H1 (cell line): Measurements from ENCODE around the gene MATN1. TPM values are rescaled to one million over a fixed set of nuclear protein-coding genes. Genes with fewer than 3 reads are reported as not detected.

Experiments used
- CTCF ChIA-PET: fragments of 300-600 bp; sonication (Branson Sonifier 250); formaldehyde crosslinking; loops from one replicate; lab custom pipeline; 2021; ENCODE audit not compliant: partially characterized antibody; lab: Charles Lee
- POLR2A ChIA-PET: fragments of 300-600 bp; sonication (Branson Sonifier 250); formaldehyde crosslinking; loops from one replicate; lab custom pipeline; 2021; ENCODE audit warnings: inconsistent platforms; ENCODE audit not compliant: partially characterized antibody; lab: Charles Lee
- DNase-seq, 2 experiments: peaks; one replicate each; pipeline versions ENCODE4 v3.0.0 to v3.0.0-alpha.2; 2010 to 2022; ENCODE audit warnings: low spot score in 2 of 2, low read depth in 1 of 2, mixed read lengths in 1 of 2
- FAIRE-seq: peaks from 2 replicates; lab custom pipeline; 2011; peaks lifted over from hg19 to GRCh38; lab: Jason Lieb, UNC
- H2AFZ ChIP-seq: 2 replicates; pipeline ENCODE4 v1.8.1; 2012; ENCODE audit warnings: low read length, inconsistent platforms
- H2AK5ac ChIP-seq: 2 replicates; pipeline ENCODE4 v1.6.1; 2013; ENCODE audit warnings: low read depth, low read length
- H2BK120ac ChIP-seq: replicated peaks from 2 replicates; pipeline ENCODE3; 2013; ENCODE audit warnings: low read depth, low read length, inconsistent platforms
- H2BK12ac ChIP-seq: 2 replicates; pipeline ENCODE4 v1.6.1; 2013; ENCODE audit warnings: low read depth, low read length
- H2BK15ac ChIP-seq: 2 replicates; pipeline ENCODE4 v1.6.1; 2013; ENCODE audit warnings: low read length
- H2BK20ac ChIP-seq: 2 replicates; pipeline ENCODE4 v1.6.1; 2013; ENCODE audit warnings: low read length
- H2BK5ac ChIP-seq: 2 replicates; pipeline ENCODE4 v1.6.1; 2013; ENCODE audit warnings: low read depth, low read length
- H3K14ac ChIP-seq: 2 replicates; pipeline ENCODE4 v1.6.1; 2013; ENCODE audit warnings: inconsistent platforms; ENCODE audit not compliant: insufficient read length
- H3K18ac ChIP-seq: 2 replicates; pipeline ENCODE4 v1.6.1; 2013; ENCODE audit warnings: low read length; ENCODE audit errors: extremely low read depth
- H3K23ac ChIP-seq: 2 replicates; pipeline ENCODE4 v1.6.1; 2013; ENCODE audit warnings: inconsistent platforms; ENCODE audit not compliant: insufficient read length
- H3K23me2 ChIP-seq: 2 replicates; pipeline ENCODE4 v1.6.1; 2013; ENCODE audit warnings: low read depth, low read length
- H3K27ac ChIP-seq: 2 replicates; pipeline ENCODE4 v1.6.1; 2011; ENCODE audit warnings: low read depth, low read length, inconsistent platforms
- H3K27me3 ChIP-seq, 4 experiments: replicated peaks in 1 of 4; 1 replicate in 1 of 4; 2 replicates in 3 of 4; pipeline versions ENCODE4 v1.6.1 to v1.8.1; 2011 to 2013; ENCODE audit warnings: low read length in 3 of 4, mild to moderate bottlenecking in 3 of 4, inconsistent platforms in 2 of 4, mixed read lengths in 2 of 4, moderate library complexity in 1 of 4; ENCODE audit not compliant: control insufficient read depth in 3 of 4, insufficient read depth in 3 of 4; ENCODE audit errors: extremely low read depth in 1 of 4
- H3K36me3 ChIP-seq, 4 experiments: 2 replicates each; pipeline versions ENCODE4 v1.6.1 to v1.8.1; 2011 to 2013; ENCODE audit warnings: mild to moderate bottlenecking in 4 of 4, low read length in 3 of 4, moderate library complexity in 2 of 4, control low read depth in 1 of 4, inconsistent platforms in 1 of 4; ENCODE audit not compliant: insufficient read depth in 4 of 4, control insufficient read depth in 2 of 4
- H3K4ac ChIP-seq: replicated peaks from 2 replicates; pipeline ENCODE3; 2013; ENCODE audit warnings: low read length, low read depth, mixed read lengths, inconsistent platforms; ENCODE audit not compliant: insufficient read length
- H3K4me1 ChIP-seq, 4 experiments: replicated peaks in 1 of 4; 1 replicate in 1 of 4; 2 replicates in 3 of 4; pipeline versions ENCODE4 v1.6.1 to v1.8.1; 2011 to 2013; ENCODE audit warnings: low read length in 3 of 4, inconsistent platforms in 2 of 4, mixed read lengths in 1 of 4; ENCODE audit not compliant: insufficient read depth in 4 of 4, control insufficient read depth in 3 of 4
- H3K4me2 ChIP-seq, 2 experiments: 2 replicates each; pipeline versions ENCODE4 v1.6.1 to v1.8.1; 2011 to 2013; ENCODE audit warnings: low read depth in 2 of 2, low read length in 2 of 2, control low read depth in 1 of 2, inconsistent platforms in 1 of 2, mild to moderate bottlenecking in 1 of 2; ENCODE audit not compliant: insufficient read depth in 1 of 2
- H3K4me3 ChIP-seq, 4 experiments: fragments of 200-600, 300-600 bp in 1 of 4; sonication (generic), shearing (Covaris generic), sonication (Bioruptor Twin) in 1 of 4; 2 replicates each; pipeline versions ENCODE4 v1.5.1 to v1.8.1; 2011 to 2016; ENCODE audit warnings: low read length in 4 of 4, low read depth in 3 of 4, control low read depth in 2 of 4, inconsistent platforms in 2 of 4, mild to moderate bottlenecking in 2 of 4, mixed read lengths in 1 of 4, moderate library complexity in 1 of 4; ENCODE audit not compliant: insufficient read depth in 2 of 4; ENCODE audit errors: extremely low read depth in 1 of 4
- H3K56ac ChIP-seq: replicated peaks from 2 replicates; pipeline ENCODE3; 2013; ENCODE audit warnings: low read depth, mild to moderate bottlenecking, mixed read lengths, low read length, inconsistent platforms; ENCODE audit not compliant: insufficient read length
- H3K79me1 ChIP-seq: 2 replicates; pipeline ENCODE4 v1.6.1; 2013; ENCODE audit warnings: low read depth, low read length, control low read depth
- H3K79me2 ChIP-seq, 2 experiments: 2 replicates each; pipeline versions ENCODE4 v1.6.1 to v1.8.1; 2012 to 2013; ENCODE audit warnings: low read length in 2 of 2, mild to moderate bottlenecking in 2 of 2, inconsistent platforms in 1 of 2; ENCODE audit not compliant: insufficient read depth in 2 of 2, control insufficient read depth in 1 of 2
- H3K9ac ChIP-seq, 4 experiments: replicated peaks in 1 of 4; 1 replicate in 1 of 4; 2 replicates in 3 of 4; pipeline versions ENCODE4 v1.6.1 to v1.8.1; 2011 to 2013; ENCODE audit warnings: low read depth in 3 of 4, low read length in 3 of 4, control low read depth in 2 of 4, mild to moderate bottlenecking in 2 of 4, moderate library complexity in 2 of 4, inconsistent platforms in 1 of 4; ENCODE audit errors: extremely low read depth in 1 of 4
- H3K9me3 ChIP-seq, 2 experiments: 2 replicates each; pipeline versions ENCODE4 v1.6.1 to v1.8.1; 2012 to 2013; ENCODE audit warnings: mild to moderate bottlenecking in 2 of 2, moderate library complexity in 2 of 2, control low read depth in 1 of 2, inconsistent platforms in 1 of 2, low read depth in 1 of 2, low read length in 1 of 2, mixed read lengths in 1 of 2; ENCODE audit not compliant: insufficient read depth in 2 of 2
- H4K20me1 ChIP-seq, 2 experiments: replicated peaks in 1 of 2; 2 replicates each; pipeline versions ENCODE3 to v1.8.1; 2011 to 2013; ENCODE audit warnings: inconsistent platforms in 2 of 2, low read length in 2 of 2, mild to moderate bottlenecking in 1 of 2; ENCODE audit not compliant: insufficient read depth in 2 of 2, control insufficient read depth in 1 of 2
- H4K5ac ChIP-seq: 2 replicates; pipeline ENCODE4 v1.6.1; 2013; ENCODE audit warnings: low read length, low read depth, mixed read lengths, inconsistent platforms; ENCODE audit not compliant: insufficient read length
- H4K8ac ChIP-seq: 2 replicates; pipeline ENCODE4 v1.8.0; 2013; ENCODE audit warnings: mild to moderate bottlenecking, moderate library complexity, low read length, inconsistent platforms; ENCODE audit not compliant: insufficient read depth; ENCODE audit errors: extremely low read depth
- H4K91ac ChIP-seq: replicated peaks from 2 replicates; pipeline ENCODE3; 2013; ENCODE audit warnings: low read length, mixed read lengths, inconsistent platforms; ENCODE audit not compliant: insufficient read length
- CBX5 ChIP-seq: fragments of 300-800, 300-1000 bp; sonication (generic); IDR thresholded peaks from 2 replicates; pipeline ENCODE4 v1.7.1; 2016; ENCODE audit warnings: antibody characterized with exemption, low read length, low read depth
- MAFK ChIP-seq: IDR thresholded peaks from 2 replicates; pipeline ENCODE4 v1.6.1; 2012; ENCODE audit warnings: low read depth, mild to moderate bottlenecking, improper control_type of control experiment, low read length
- SRF ChIP-seq: IDR thresholded peaks from 2 replicates; pipeline ENCODE4 v1.6.1; 2011; ENCODE audit warnings: mild to moderate bottlenecking, low read depth, low read length, moderate library complexity
- WGBS, 2 experiments: shearing (Covaris generic) in 1 of 2; methylation state at CpG; one replicate each; pipeline versions ENCODE4 v1.1.6 to v1.1.7; 2013 to 2015; ENCODE audit warnings: low lambda C conversion rate in 2 of 2, mixed read lengths in 2 of 2, inconsistent platforms in 1 of 2, low coverage in 1 of 2, missing lambda C conversion rate in 1 of 2; ENCODE audit not compliant: insufficient replicate concordance in 2 of 2, insufficient coverage in 1 of 2, insufficient read length in 1 of 2; ENCODE audit errors: extremely low coverage in 1 of 2, missing lambda C conversion rate in 1 of 2; 5-methylcytosine and 5-hydroxymethylcytosine counted together
- polyA plus RNA-seq, 7 experiments: library from polyadenylated mRNA; depleted of rRNA in 3 of 7; stranded (reverse) in 5 of 7; unstranded in 2 of 7; fragments of >200 nt in 5 of 7; fragments of 200-250 nt in 2 of 7; gene quantifications; 1 replicate in 5 of 7; 2 replicates in 1 of 7; 4 replicates in 1 of 7; pipeline versions ENCODE4 v1.2.1 to v1.2.3, GENCODE V29; 2011 to 2013; ENCODE audit warnings: missing spikeins in 2 of 7, mixed read lengths in 2 of 7
- total RNA-seq: library from RNA; stranded (reverse); fragmentation: NEBNext Ultra II Directional; extraction: Animal tissue kit (Norgen Biotek cat#: 25700); gene quantifications from 2 replicates; pipeline ENCODE4 v1.2.1, GENCODE V29; 2021

Gene MATN1
- total and polyA plus RNA-seq, 2 of the 8 experiments (the other 6 are each of a cell fraction or from before 2014, with no cell fraction given), result 0.12 to 0.28 TPM

DNA sequence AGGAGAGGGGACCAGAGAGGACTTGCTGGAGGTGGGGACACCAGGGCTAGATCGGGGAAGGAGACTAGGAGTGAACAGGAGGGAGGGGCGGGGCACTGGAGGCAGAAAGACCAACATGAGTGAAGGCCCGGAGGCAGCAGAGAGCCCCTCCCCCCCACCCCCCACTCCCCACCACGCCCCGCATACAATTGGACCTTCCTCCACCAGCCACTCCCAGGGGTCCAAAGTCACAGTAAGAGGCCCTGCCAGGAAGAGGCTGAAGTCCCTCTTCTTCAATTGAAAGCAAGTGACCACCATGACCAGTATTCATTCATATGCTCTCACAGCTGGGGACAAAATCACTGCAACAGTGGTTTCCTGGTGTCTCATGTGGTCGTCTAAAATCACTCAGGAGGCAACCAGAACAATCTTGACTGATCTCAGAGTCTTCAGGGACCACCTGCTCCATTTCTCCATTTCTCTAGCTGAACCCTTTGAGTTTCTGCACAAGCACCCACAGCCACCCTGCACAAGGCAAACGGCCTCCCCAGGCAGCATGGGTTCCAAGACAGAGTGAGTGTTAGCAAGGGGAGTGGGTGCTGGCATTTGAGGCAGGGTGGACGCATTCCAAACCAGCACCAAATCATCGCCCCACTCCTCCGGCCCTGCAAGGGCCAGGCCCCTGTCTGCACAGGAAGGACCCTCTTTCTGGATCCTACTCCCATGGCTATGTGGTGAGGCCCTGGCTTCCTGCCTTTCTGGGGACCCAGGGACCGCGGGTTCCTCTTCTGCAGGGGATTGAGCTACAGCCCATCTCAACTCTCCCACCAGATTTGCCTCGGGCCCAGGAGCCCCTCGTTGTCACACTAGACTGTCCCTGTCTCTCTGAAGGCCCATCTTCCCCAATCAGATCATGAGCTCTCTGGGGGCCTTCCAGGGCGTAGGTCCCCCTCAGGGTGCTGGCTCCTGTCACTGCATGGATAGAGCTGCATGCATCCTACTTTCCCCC, 17.2 kb upstream of the MATN1 start:
- H2BK20ac ChIP-seq, result 0 out of 2 replicates have a peak overlapping the region, but pooled peaks have one; percentile 86
- peak overlapping the region; percentile 28; the same call in 1 of the 2 replicates for H2BK12ac ChIP-seq
- no peak overlapping the region for H3K4me3 ChIP-seq
- FAIRE-seq (no peak), DNase-seq (no peak)
- no peak overlapping the region for H2AK5ac ChIP-seq
- H4K20me1 ChIP-seq, result no peaks in the 10 kb centered on the region
- ChIA-PET CTCF (interaction anchor here (0.8 to 55.1 kb wide), 5 partner anchors 0 to 682 kb away, joined by 3 to 1640 read pairs (median 3); partner anchors contain the start of genes LAPTM5 and MATN1), POLR2A (no interaction called here)
- no peak overlapping the region for H4K5ac ChIP-seq
- peak overlapping the region; percentile 87 for H4K91ac ChIP-seq
- no peak overlapping the region for H3K27ac ChIP-seq
- no peak overlapping the region for H2BK120ac ChIP-seq
- H4K8ac ChIP-seq, result no peak overlapping the region
- no peak overlapping the region for H3K9ac ChIP-seq
- H3K27me3 ChIP-seq, result no peaks in the 10 kb centered on the region
- H3K4ac ChIP-seq, result no peak overlapping the region
- H3K23ac ChIP-seq, result no peak overlapping the region
- WGBS, 2 experiments, result 92% methylated on average over 12 of the region's 15 CpGs; no CpG with 5 or more reads in 1 of the 2 experiments
- no peaks in the 10 kb centered on the region for H3K36me3 ChIP-seq
- H3K79me1 ChIP-seq, result no peaks in the 10 kb centered on the region
- TF ChIP-seq MAFK, result no peak
- TF ChIP-seq CBX5, result no peak
- TF ChIP-seq SRF, result no peak
- H3K4me2 ChIP-seq, result no peak overlapping the region
- H3K4me1 ChIP-seq, result peaks cover 0 to 5% (median 0%) of the 10 kb centered on the region in 4 experiments; a peak in 2 of 7 replicates
- H2BK15ac ChIP-seq, result 0 out of 2 replicates have a peak overlapping the region, but pooled peaks have one; percentile 50
- H3K14ac ChIP-seq, result no peak overlapping the region
- no peak overlapping the region for H3K18ac ChIP-seq
- H2AFZ ChIP-seq, result 0 out of 2 replicates have a peak overlapping the region, but pooled peaks have one; percentile 0
- no peak overlapping the region; the same call in 1 of the 2 replicates for H2BK5ac ChIP-seq
- H3K9me3 ChIP-seq, result no peaks in the 10 kb centered on the region
- no peaks in the 10 kb centered on the region for H3K79me2 ChIP-seq
- no peaks in the 10 kb centered on the region for H3K23me2 ChIP-seq
- H3K56ac ChIP-seq, result no peak overlapping the region
